Measurements from ENCODE around the gene THAP11.

The THAP11 gene

GRCh38 chr16:67881621-67882161 lies 39.6 kb downstream of the THAP11 start:
- H3K27me3 Mint-ChIP-seq = no peaks in the 10 kb centered on the region
- H3K27ac Mint-ChIP-seq = no peak overlapping the region
- no peaks in the 10 kb centered on the region for H3K9me3 Mint-ChIP-seq (ENCODE audit: low read depth)
- no peak overlapping the region for H3K4me3 Mint-ChIP-seq
- no peaks in the 10 kb centered on the region for H3K36me3 Mint-ChIP-seq
- H3K4me1 Mint-ChIP-seq (ENCODE audit: low read depth) = no peaks in the 10 kb centered on the region

GRCh38 chr16:67882374-67883145 lies 40.4 kb downstream of the THAP11 start:
- no peaks in the 10 kb centered on the region for H3K36me3 Mint-ChIP-seq
- H3K27me3 Mint-ChIP-seq = no peaks in the 10 kb centered on the region
- H3K4me1 Mint-ChIP-seq (ENCODE audit: low read depth) = no peaks in the 10 kb centered on the region
- H3K9me3 Mint-ChIP-seq (ENCODE audit: low read depth) = no peaks in the 10 kb centered on the region
- no peak overlapping the region for H3K4me3 Mint-ChIP-seq
- no peak overlapping the region for H3K27ac Mint-ChIP-seq

- Mint-ChIP-seq H3K36me3 (no peaks in the 10 kb centered on the region), H3K9me3 (ENCODE audit: low read depth) (no peaks in the 10 kb centered on the region), H3K4me3 (no peak overlapping the region), H3K4me1 (ENCODE audit: low read depth) (no peaks in the 10 kb centered on the region), H3K27me3 (no peaks in the 10 kb centered on the region), H3K27ac (no peak overlapping the region)
Observed at GRCh38 chr16:67883146-67883871, 41.2 kb downstream of the THAP11 start.

GRCh38 chr16:67883872-67884261 lies 41.7 kb downstream of the THAP11 start:
- H3K27ac Mint-ChIP-seq = no peak overlapping the region
- H3K9me3 Mint-ChIP-seq (ENCODE audit: low read depth) = no peaks in the 10 kb centered on the region
- no peaks in the 10 kb centered on the region for H3K4me1 Mint-ChIP-seq (ENCODE audit: low read depth)
- no peak overlapping the region for H3K4me3 Mint-ChIP-seq
- no peaks in the 10 kb centered on the region for H3K27me3 Mint-ChIP-seq
- H3K36me3 Mint-ChIP-seq = no peaks in the 10 kb centered on the region

- Mint-ChIP-seq H3K4me1 (ENCODE audit: low read depth) (no peaks in the 10 kb centered on the region), H3K9me3 (ENCODE audit: low read depth) (no peaks in the 10 kb centered on the region), H3K27me3 (no peaks in the 10 kb centered on the region), H3K36me3 (no peaks in the 10 kb centered on the region), H3K27ac (no peak within 1 kb of the TSS), H3K4me3 (no peak within 1 kb of the TSS)
Observed at GRCh38 chr16:67884684-67885083, 42.6 kb downstream of the THAP11 start, which contains the start of gene NRN1L. TSS of gene NRN1L (plus strand) at chr16:67884885. CDS start at chr16:67884904, 19 bp downstream.

GRCh38 chr16:67885545-67885944 lies 43.4 kb downstream of the THAP11 start:
- Mint-ChIP-seq H3K27ac (no peak overlapping the region), H3K36me3 (no peaks in the 10 kb centered on the region), H3K9me3 (ENCODE audit: low read depth) (no peaks in the 10 kb centered on the region), H3K4me3 (no peak overlapping the region), H3K27me3 (no peaks in the 10 kb centered on the region), H3K4me1 (ENCODE audit: low read depth) (no peaks in the 10 kb centered on the region)

- no peak overlapping the region for H3K27ac Mint-ChIP-seq
- no peaks in the 10 kb centered on the region for H3K4me1 Mint-ChIP-seq (ENCODE audit: low read depth)
- no peaks in the 10 kb centered on the region for H3K36me3 Mint-ChIP-seq
- H3K27me3 Mint-ChIP-seq = no peaks in the 10 kb centered on the region
- no peak overlapping the region for H3K4me3 Mint-ChIP-seq
- H3K9me3 Mint-ChIP-seq (ENCODE audit: low read depth) = no peaks in the 10 kb centered on the region
Observed at GRCh38 chr16:67885976-67886375, 43.9 kb downstream of the THAP11 start.

GRCh38 chr16:67886387-67886786 lies 44.3 kb downstream of the THAP11 start:
- no peak overlapping the region for H3K27ac Mint-ChIP-seq

GRCh38 chr16:67888331-67888730 lies 46.2 kb downstream of the THAP11 start:
- Mint-ChIP-seq H3K27ac (no peak overlapping the region), H3K27me3 (no peaks in the 10 kb centered on the region), H3K4me3 (no peak overlapping the region), H3K36me3 (no peaks in the 10 kb centered on the region), H3K4me1 (ENCODE audit: low read depth) (peaks cover 7% of the 10 kb centered on the region), H3K9me3 (ENCODE audit: low read depth) (no peaks in the 10 kb centered on the region)

More at GRCh38 chr16:67886387-67886786, 44.3 kb downstream of the THAP11 start:
- Mint-ChIP-seq H3K9me3 (ENCODE audit: low read depth) (no peaks in the 10 kb centered on the region), H3K4me1 (ENCODE audit: low read depth) (no peaks in the 10 kb centered on the region), H3K4me3 (no peak overlapping the region), H3K36me3 (no peaks in the 10 kb centered on the region), H3K27me3 (no peaks in the 10 kb centered on the region)

- Mint-ChIP-seq H3K27ac (peak overlapping the region; percentile 69), H3K4me3 (peak overlapping the region; percentile 87), H3K4me1 (ENCODE audit: low read depth) (peaks cover 36% of the 10 kb centered on the region), H3K27me3 (no peaks in the 10 kb centered on the region), H3K36me3 (peaks cover 3% of the 10 kb centered on the region), H3K9me3 (ENCODE audit: low read depth) (no peaks in the 10 kb centered on the region)
Observed at GRCh38 chr16:67892375-67892774, 50.3 kb downstream of the THAP11 start.

- Mint-ChIP-seq H3K4me1 (ENCODE audit: low read depth) (peaks cover 39% of the 10 kb centered on the region), H3K4me3 (peak within 1 kb of the TSS; percentile 97), H3K36me3 (peaks cover 3% of the 10 kb centered on the region), H3K27ac (peak within 1 kb of the TSS; percentile 93), H3K9me3 (ENCODE audit: low read depth) (no peaks in the 10 kb centered on the region), H3K27me3 (no peaks in the 10 kb centered on the region)
Observed at GRCh38 chr16:67892899-67893742, 51.0 kb downstream of the THAP11 start, which contains the start of gene PSKH1. TSS of gene PSKH1 (plus strand) at chr16:67893254. CDS start at chr16:67908750, 15,496 bp downstream.
